Left lung (tissue), 10 donors: ENCODE results near the gene PLSCR3. TPM values are rescaled to one million over a fixed set of nuclear protein-coding genes. Genes with fewer than 3 reads are reported as not detected.

ENCODE experiments used
- ATAC-seq: fragments of 200-7000 bp; cut with Tn5 transposase; one replicate; pipeline ENCODE4 v1.9.1; 2020; ENCODE audit warnings: moderate library complexity
- DNase-seq, 4 donors: peaks; one replicate each; pipeline ENCODE4 v3.0.0-alpha.2; 2013 to 2020
- H3K27ac ChIP-seq, 2 donors: fragments of 200-600 bp; sonication (generic) in 1 of 2; one replicate each; pipeline versions ENCODE4 v1.5.0 to v1.8.0; 2020 to 2021
- H3K27me3 ChIP-seq, 2 donors: fragments of 200-600 bp; sonication (generic) in 1 of 2; one replicate each; pipeline versions ENCODE4 v1.5.0 to v1.8.0; 2020 to 2021
- H3K36me3 ChIP-seq, 2 donors: fragments of 200-600 bp; sonication (generic) in 1 of 2; one replicate each; pipeline versions ENCODE4 v1.5.0 to v1.8.0; 2020 to 2021
- H3K4me1 ChIP-seq, 2 donors: fragments of 200-600 bp; one replicate each; pipeline ENCODE4 v1.8.0; 2021
- H3K4me3 ChIP-seq, 2 donors: fragments of 200-600 bp; sonication (generic) in 1 of 2; one replicate each; pipeline versions ENCODE4 v1.5.0 to v1.8.0; 2020 to 2021; ENCODE audit warnings: mild to moderate bottlenecking in 1 of 2
- H3K9me3 ChIP-seq, 2 donors: fragments of 200-600 bp; sonication (generic) in 1 of 2; one replicate each; pipeline versions ENCODE4 v1.5.0 to v1.8.0; 2020 to 2021
- CTCF ChIP-seq, 2 donors: fragments of 200-600 bp; sonication (generic) in 1 of 2; IDR thresholded peaks; one replicate each; pipeline versions ENCODE4 v1.5.0 to v1.8.0; 2021; ENCODE audit warnings: antibody characterized with exemption in 2 of 2
- intact Hi-C, 2 donors: fragments of 100-400 bp; cut with DNase I; formaldehyde crosslinking; loops; one replicate each; pipeline versions ENCODE4 v1.11.2 to v1.14.2; 2022
- polyA plus RNA-seq, 6 donors: library from polyadenylated mRNA; unstranded; fragments of 120-200 nt; gene quantifications; one replicate each; pipeline ENCODE4 v1.2.1, GENCODE V29; 2013; ENCODE audit not compliant: insufficient read length in 6 of 6
- total RNA-seq, 2 donors: library from RNA; stranded (reverse); fragmentation: NEBNext Ultra II Directional; extraction: Animal tissue kit (Norgen Biotek cat#: 25700); gene quantifications; one replicate each; pipeline ENCODE4 v1.2.1, GENCODE V29; 2021
- donor health status: DM: no; HTN: yes; CAD: no.
- donor health status: DM: no; HTN: no; CAD: no.

The PLSCR3 gene
- total and polyA plus RNA-seq, 8 donors, result 42.0 to 62.5 (median 52.9) TPM

GRCh38 chr17:7427549-7427948 lies 33.2 kb upstream of the PLSCR3 start:
- H3K27me3 ChIP-seq, result no peaks in the 10 kb centered on the region
- ATAC-seq, result no peak
- TF ChIP-seq CTCF (IDR thresholded peaks at IDR 0.05), result no peak
- H3K36me3 ChIP-seq, result no peaks in the 10 kb centered on the region
- H3K4me3 ChIP-seq, result no peak overlapping the region
- H3K4me1 ChIP-seq, result no peaks in the 10 kb centered on the region
- intact Hi-C loops, result no loop called here
- no peaks in the 10 kb centered on the region for H3K9me3 ChIP-seq
- no peak for DNase-seq
- H3K27ac ChIP-seq, result no peak overlapping the region

- no peaks in the 10 kb centered on the region for H3K27me3 ChIP-seq
- no peak for ATAC-seq
- no peak overlapping the region for H3K4me3 ChIP-seq
- intact Hi-C loops, result no loop called here
- H3K9me3 ChIP-seq, result no peaks in the 10 kb centered on the region
- DNase-seq, result peak in 1 of 4 donors; percentile 41
- H3K36me3 ChIP-seq, result no peaks in the 10 kb centered on the region
- no peaks in the 10 kb centered on the region for H3K4me1 ChIP-seq
- TF ChIP-seq CTCF (IDR thresholded peaks at IDR 0.05), result no peak
- no peak overlapping the region for H3K27ac ChIP-seq
These were observed 32.7 kb upstream of the PLSCR3 start for GRCh38 chr17:7426896-7427489.

- no peaks in the 10 kb centered on the region for H3K27me3 ChIP-seq
- TF ChIP-seq CTCF (IDR thresholded peaks at IDR 0.05), result no peak
- intact Hi-C loops, result no loop called here
- H3K9me3 ChIP-seq, result no peaks in the 10 kb centered on the region
- H3K36me3 ChIP-seq, result no peaks in the 10 kb centered on the region
- no peak overlapping the region for H3K27ac ChIP-seq
- DNase-seq (peak in 1 of 4 donors; percentile 65), ATAC-seq (no peak)
- H3K4me1 ChIP-seq, result no peaks in the 10 kb centered on the region
- no peak overlapping the region for H3K4me3 ChIP-seq
These were observed 32.0 kb upstream of the PLSCR3 start for GRCh38 chr17:7426203-7426863.

GRCh38 chr17:7425756-7426155 lies 31.4 kb upstream of the PLSCR3 start:
- TF ChIP-seq CTCF (IDR thresholded peaks at IDR 0.05), result no peak
- Histone ChIP-seq H3K4me3 (no peak overlapping the region), H3K4me1 (no peaks in the 10 kb centered on the region), H3K36me3 (no peaks in the 10 kb centered on the region), H3K27me3 (no peaks in the 10 kb centered on the region), H3K27ac (no peak overlapping the region), H3K9me3 (no peaks in the 10 kb centered on the region)
- ATAC-seq (no peak), DNase-seq (peak in 1 of 4 donors; percentile 41)
- intact Hi-C loops, result no loop called here

GRCh38 chr17:7425316-7425715 lies 31.0 kb upstream of the PLSCR3 start, which contains the start of gene SPEM2:
Gene SPEM2 (plus strand): TSS chr17:7425616. CDS start chr17:7425689, 73 bp downstream.
- Histone ChIP-seq H3K27ac (no peak within 1 kb of the TSS), H3K4me3 (no peak within 1 kb of the TSS), H3K4me1 (no peaks in the 10 kb centered on the region), H3K36me3 (no peaks in the 10 kb centered on the region), H3K9me3 (no peaks in the 10 kb centered on the region), H3K27me3 (no peaks in the 10 kb centered on the region)
- intact Hi-C loops, result no loop called here
- no peak for TF ChIP-seq CTCF (IDR thresholded peaks at IDR 0.05)
- ATAC-seq, result no peak
- no peak for DNase-seq
